ENCODE results near the gene CYFIP1.
"Not testable (repeated sequence)": the region's sequence is repeated elsewhere in the genome, so short reads cannot be mapped to it uniquely, and the experiment has no call there.

Gene CYFIP1

DNA sequence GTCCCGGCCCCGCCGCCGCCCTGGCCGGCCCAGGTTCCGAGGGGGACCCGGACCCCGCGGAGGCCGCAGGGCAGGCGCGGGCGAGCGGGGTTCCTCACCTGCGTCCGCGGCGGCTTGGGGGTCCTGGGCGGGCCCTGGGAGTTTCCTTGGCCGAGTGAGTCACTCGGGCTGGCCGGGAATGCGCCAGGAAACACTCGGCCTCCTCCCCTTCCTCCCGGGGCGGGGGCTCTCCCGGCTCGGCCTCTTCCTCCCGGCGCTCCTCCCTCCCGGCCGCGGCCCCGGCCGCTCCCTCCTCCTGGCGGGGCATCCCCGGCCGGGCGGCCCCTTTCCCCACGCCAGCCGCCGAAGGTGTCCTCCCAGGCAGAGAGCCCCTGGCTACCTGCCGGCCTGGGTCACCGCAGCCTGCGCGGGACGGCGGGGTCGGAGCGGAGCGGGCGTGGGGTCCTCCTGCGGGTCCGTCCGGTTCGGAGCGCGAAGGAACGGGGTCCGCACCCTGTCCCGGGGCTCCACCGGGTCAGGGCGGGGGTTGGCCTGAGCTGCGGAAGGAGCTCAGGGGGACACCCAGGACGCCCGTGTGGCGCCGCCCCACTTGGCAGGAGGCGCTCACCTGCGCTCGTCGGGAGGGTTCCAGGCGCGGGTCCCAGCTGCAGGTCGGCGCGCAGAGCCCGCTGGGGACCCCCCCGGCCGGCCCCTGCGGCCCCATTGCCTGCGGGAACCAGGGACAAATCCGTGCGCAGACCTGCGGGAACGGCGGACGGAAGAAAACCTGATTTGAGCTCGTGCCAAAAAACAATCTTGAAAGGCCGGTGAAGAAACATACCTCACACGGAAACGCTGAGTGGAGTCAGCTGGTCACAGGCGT, at the start of gene CYFIP1:
Gene CYFIP1, minus strand, starts transcription at position 180 of the 862 bp plus-strand sequence. CDS start 33,083 bp downstream, outside the sequence.
- peak; percentile 41 to 78 (median 70) for DNase-seq

DNA sequence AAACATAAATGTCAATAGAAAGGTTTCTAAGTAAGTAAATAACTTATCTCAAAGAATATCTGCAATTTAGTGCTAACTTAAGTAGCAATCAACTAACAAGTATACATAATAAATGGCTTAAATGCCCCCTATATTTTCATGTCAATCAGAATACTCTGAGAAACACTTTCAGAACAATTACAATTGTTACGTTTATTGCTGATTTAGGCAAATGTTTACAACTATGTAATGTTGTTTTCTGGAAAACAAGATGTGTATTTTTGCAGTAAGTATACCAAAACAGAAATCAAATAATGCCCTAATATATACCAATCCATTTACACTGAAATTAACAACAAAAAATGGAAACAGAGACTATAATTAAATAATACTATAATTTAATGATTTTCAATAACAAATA, 46.0 kb upstream of the CYFIP1 start:
- DNase-seq = no peak

DNA sequence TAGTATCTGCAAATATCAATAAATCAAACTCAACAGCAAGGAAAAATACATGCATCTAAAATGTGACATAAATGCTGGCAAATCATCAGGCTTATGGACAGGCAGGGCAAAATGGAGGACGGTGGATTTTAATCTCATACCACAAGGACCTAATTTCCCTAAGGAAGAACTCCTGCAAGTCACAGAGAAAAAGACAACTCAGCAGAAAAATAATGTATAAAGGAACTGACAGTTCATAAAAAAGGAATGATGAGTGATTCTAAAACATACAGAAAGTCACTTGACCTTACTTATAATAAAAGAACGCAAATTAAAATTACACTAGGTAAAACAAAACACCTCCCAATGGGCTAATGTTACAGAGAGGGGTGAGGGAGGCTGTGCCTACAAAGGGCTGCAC, 42.0 kb upstream of the CYFIP1 start:
- DNase-seq = no peak

DNA sequence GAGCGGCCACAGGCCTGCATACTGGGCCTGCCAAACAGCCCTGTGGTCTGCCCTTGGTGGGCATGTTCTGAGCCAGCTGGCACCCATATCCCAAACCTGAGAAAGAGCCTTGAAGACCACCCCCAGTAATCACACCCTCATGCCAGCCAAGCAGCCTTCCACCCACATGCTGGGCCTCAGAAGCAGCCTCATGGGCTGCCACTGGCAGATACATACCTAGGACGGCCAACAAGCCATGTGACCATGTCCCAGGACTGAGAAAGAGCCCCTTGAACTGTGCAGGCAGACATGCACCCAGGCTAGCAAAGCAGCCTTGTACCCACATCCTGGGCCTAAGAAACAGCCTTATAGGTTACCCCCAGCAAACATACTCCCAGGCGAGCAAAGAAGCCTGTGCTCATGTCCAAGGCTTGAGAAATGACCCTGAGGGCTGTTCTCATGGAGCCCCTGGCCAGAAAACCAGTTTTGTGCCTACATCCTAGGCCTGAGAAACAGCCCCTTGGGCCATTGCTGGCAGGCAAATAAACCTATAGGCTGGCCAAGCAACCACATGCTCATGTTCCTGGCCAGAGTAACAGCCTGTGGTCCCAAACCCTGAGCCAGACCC, 34.3 kb upstream of the CYFIP1 start:
- no peak for DNase-seq

DNA sequence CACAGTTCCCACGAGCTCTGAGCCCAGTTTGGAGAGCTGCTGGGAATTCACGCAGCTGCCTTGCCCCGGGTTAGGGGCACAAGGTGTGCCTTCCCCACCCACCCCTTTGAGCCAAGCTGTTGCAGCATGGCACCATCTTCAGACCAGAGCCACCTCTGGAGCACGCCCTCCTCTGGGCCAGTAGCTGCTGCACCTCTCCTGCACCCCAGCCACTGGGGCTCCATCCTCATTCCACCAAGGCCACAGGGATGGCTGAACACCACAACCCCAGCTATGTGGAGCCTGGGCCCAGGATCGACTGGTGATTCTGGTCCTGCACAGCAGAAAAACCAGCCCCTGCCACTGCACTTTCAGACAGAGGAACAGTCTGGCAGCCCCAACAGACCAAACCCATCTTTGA, 33.5 kb upstream of the CYFIP1 start:
- no peak for DNase-seq

DNA sequence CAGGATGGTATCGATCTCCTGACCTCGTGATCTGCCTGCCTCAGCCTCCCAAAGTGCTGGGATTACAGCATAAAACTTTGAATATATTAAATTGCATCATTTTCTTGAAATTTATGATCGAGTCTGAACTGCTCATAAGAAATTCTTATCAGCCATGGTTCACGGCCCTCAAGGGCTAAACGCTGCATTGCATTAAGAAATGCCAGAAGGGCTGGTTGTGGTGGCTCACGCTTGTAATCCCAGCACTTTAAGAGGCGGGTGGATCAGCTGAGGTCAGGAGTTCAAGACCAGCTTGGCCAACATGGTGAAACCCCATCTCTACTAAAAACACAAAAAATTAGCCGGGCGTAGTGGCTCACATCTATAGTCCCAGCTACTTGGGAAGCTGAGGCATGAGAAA, 32.4 kb upstream of the CYFIP1 start:
- not testable (repeated sequence) for DNase-seq

DNA sequence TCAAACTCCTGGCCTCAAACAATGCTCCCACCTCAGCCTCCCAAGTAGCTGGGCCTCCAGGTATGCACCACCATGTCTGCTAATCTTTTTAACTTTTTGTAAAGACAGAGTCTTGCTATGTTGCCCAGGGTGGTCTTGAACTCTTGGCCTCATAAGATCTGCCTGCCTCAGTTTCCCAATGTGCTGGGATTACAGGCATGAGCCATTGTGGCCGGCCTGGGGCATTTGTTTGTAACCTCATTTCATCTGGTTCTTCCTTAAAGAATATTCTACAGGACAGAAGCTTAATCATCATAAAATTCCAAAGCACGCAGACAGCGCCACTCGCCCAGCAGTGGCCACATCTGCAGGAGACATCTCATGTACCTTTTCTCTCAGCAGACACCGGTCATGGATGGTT, 23.6 kb upstream of the CYFIP1 start:
- DNase-seq = no peak

DNA sequence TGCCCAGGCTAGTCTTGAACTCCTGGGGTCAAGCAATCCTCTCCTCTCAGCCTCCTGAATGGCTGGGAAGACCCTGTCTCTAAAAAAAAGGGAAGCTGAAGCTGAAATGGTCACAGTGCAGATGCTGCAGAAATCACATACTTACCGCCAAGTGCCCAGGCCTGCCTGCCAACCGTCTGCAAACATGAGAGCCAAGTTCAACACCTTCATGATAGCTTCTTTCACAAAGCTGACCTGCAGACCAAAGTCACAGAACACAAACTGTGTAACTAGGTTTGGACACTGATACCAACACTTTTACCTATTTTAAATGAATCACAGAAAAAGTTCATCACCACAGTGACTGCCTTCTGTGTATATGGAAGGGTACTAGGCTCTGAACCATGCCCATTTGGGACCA, 22.8 kb upstream of the CYFIP1 start:
- no peak for DNase-seq

DNA sequence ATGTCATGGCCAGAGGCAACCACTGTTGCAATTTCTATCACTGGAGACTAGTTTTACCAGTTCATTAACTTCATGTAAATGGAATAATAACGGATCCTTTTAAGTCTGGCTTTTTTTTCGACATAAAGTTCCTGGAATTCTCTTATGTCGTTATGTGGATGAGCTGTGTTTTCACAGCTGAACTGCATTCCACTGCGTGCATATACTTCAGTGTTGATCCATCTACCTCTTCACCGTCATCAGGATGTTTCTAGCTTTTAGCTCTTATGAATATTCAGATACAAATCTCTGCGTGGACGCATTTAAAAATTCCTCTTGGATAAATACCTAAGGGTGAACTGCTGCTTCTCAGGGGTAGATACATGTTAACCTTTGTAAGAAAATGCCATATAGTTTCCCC, 15.6 kb upstream of the CYFIP1 start:
- no peak for DNase-seq

DNA sequence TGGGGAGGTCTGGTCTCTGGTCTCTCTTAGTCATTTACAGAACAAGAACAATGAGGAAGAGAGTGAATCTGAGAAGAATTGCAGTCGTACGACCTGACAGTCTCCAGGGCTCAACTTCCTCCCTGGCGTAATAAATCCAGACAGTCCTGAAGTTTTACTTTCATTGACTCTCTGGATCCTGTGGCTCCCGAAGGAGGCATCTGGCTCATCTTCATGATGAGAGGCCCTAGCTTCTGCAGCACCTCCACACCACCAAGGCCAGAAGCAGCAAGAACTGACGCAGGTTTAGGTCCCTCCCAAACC, 11.8 kb upstream of the CYFIP1 start:
- no peak for DNase-seq

DNA sequence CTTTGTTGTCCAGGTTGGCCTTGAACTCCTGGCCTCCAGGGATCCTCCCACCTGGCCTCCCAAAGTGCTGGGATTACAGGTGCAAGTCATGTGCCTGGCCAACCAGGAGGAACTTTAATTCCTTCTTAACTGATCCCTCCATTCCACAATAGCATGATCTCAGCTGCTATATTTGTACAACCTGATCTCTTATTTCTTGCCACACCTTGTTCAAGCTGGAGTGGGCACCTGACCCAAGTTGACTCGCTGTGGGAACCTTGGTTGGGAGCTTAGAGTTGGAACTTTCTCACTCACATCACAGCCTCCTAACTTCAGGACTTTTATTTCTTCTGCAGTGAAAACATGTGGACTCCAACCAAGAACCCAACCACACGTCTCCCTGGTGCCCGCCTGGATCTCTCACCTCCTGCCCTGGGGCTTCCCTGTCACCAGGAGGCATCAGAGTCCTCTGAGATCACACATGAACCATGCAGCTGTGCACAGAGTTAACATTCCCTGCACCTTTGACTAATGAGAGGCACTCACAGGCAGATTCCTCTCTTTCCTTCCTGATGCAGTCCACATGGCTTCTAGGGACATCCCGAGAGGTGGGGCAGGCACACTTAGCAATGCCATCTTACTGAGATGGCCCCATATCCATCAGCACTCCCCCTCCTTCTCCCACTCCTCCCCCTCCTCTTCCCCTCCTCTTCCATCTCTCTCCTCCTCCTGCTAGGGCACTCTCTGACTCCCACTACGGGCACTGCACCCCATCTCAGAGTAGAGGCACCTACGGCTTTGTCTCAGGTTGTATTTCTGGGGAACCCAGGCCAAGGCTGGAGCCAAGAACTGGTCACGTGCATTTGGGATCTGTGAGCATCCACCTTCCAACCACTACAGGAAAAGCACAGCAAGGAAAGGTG, 9.7 kb upstream of the CYFIP1 start:
- DNase-seq = peak in 1 of 3 experiments; percentile 8

DNA sequence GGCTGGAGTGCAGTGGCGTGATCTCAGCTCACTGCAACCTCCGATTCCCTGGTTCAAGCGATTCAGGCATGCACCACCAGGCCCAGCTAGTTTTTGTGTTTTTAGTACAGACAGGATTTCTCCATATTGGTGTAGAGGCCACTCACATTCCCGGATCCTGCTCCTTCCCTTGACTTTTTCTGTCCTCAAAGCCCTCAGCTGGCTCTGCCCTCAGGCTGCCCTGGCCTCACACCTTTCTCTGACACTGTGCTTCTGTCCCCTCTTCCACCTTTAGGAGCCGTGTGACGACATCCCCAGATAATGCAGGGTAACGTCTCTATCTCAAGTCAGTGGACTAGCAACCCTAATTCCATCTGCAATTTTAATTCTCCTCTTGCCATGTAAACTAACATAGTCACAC, 8.6 kb upstream of the CYFIP1 start:
- DNase-seq = no peak

DNA sequence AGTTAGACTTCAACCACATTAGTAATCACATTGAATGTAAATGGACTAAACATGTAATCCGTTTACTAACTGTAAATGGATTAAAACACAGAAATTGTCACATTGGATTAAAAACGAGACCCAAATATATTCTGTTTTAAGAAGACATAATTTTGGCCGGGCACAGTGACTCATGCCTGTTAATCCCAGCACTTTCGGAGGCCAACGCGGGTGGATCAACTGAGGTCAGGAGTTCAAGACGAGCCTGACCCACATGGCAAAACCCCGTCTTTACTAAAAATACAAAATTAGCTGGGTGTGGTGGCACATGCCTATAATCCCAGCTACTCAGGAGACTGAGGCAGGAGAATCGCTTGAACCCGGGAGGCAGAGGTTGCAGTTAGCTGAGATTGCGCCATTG, 1.8 kb upstream of the CYFIP1 start:
- DNase-seq = not testable (repeated sequence)

DNA sequence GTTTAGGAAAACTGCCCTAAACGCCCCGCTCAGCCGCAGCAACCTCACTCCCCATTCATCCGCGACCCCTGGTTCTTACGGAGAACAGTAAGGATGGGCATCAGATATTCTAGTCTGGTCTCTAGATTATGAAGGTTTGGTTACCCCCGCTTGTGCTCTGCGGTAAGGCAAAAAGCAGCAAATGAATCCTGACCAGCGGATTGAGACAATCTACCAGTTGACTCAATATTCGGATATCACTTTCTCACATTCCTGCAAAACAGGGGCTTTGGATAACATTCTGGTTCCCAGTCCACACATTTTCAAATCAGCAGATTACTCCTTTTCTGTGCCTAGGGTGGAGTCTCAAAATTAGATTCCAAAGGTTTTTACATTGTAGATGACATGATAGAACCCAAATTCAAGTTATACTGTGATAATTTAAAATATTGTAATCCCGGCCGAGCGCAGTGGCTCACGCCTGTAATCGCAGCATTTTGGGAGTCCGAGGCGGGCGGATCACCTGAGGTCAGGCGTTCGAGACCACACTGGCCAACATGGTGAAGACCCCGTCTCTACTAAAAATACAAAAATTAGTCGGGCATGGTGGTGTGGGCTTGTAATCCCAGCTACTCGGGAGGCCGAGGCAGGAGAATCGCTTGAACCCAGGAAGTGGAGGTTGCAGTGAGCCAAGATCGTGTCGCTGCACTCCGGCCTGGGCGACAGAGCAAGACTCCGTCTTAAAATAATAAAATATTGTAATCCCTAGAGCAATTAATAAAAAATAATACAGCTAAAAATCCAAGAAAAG, 1.1 kb upstream of the CYFIP1 start:
- DNase-seq = no peak

DNA sequence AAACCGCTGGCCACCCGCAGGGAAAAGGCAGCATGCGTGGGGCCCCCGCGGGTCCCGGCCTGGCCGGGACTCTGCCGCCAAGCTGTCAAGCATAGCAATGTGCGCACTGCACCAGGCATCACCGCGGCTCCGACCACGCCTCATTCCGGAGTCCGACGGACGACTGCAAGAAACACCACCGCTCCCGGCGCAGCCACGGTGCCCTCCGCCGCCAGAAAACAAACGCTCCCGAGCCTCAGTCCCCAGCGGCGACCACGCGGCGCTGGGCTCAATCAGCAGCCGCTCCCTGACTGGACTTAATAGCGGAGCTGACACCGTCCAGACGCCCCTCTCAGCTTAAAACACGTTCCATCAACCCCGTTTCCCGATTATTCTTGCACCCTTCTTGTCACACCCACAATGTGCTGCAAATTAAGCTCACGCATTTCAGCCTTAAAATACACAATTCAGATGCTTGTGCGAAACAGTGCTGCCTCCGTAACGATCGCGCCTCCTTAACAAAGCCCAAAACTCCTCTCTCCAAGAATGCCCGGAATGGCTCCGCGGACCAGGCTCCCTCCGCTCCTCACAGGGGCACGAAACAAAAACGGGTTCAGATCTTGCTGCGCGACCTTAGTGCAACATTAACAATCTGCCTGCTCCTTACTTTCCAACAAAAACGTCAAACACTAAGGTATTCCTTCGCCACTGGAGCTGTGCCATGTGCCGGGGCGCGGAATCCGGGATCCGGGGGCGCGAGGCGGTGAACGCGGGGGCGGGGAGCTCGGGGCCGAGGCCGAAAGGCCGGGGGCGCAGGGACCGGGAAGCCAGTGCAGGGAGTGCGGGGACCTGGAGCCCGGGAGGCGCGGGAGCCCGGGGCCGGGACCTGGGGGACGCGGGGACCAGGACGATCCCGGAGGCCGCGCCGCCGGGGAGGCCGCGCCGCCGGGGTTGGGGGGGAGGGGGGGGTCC, 655 bp downstream of the CYFIP1 start:
- DNase-seq = peak; percentile 19 to 84 (median 83)

DNA sequence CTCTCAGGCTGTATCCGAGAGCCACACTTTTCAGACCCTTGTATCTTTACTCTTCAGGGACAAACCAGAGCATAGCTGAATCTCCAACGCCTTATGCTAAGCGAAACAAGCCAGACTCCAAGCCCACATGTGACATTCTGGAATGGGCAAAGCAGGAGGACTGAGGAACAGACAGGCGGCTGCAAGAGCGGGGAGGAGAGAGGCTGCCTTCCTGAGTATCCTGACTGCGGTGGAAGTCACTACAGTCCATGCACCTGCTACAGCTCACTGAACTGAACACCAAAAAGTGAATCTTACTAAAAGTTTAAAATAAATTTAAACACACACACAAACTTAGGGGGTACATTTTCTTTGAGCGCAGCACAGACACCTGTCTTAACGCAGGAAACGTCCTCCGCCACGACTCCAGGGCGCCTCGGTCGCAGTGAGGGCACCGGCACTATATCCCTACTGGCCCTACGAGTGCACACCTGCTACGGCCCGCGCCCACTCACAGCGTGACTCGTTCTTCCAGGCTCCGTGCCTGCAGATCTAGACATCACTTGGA, 1.4 kb downstream of the CYFIP1 start:
- peak in 2 of 3 experiments; percentile 83 to 84 for DNase-seq

DNA sequence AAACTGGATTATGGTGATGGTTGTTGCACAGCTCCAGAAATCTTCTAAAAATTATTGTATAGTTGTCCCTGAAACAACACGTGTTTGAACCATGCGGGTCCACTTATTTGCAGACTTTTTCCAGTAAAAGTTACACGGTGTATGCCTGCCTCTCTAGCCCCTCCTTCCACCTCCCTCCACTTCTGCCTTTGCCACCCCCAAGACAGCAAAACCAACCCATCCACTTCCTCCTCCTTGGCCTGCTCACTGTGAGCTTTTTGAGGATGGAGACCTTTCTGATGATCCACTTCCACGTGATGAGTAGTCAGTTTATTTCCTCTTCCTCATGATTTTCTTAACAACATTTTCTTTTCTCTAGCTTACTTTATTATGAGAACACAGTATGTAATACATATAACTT, 5.4 kb downstream of the CYFIP1 start:
- DNase-seq = no peak

DNA sequence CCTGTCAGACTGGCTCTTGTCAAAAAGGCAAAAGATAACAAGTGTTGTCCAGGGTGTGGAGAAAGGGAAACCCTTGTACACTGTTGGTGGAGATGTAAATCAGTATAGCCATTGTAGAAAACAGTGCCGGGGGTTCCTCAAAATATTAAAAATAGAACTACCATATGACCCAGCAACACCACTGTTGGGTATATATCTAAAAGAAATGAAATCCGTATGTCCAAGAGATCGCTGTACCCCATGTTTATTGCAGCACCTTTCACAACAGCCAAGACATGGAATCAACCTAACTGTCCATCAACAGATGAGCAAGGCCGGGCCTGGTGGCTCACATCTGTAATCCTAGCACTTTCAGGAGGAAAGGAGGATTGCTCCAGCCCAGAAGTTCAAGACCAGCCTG, 6.2 kb downstream of the CYFIP1 start:
- DNase-seq = no peak

DNA sequence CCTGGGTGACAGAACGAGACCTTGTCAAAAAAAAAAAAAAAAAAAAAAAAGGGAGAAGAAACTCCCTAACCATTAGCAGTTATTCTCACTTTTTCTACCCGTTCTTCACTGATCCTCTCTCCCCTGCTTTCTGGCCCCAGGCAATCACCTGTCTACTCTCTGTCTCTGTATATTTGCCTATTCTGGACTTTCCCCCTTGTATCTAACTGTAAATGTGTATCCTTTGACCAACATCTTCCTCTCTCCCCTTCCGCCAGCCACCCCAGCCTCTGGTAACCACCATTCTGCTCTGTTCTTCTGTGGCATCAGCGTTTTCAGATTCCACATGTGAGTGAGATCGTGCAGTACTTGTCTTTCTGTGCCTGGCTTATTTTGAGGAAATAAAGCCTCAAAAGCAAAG, 6.9 kb downstream of the CYFIP1 start:
- DNase-seq = no peak

DNA sequence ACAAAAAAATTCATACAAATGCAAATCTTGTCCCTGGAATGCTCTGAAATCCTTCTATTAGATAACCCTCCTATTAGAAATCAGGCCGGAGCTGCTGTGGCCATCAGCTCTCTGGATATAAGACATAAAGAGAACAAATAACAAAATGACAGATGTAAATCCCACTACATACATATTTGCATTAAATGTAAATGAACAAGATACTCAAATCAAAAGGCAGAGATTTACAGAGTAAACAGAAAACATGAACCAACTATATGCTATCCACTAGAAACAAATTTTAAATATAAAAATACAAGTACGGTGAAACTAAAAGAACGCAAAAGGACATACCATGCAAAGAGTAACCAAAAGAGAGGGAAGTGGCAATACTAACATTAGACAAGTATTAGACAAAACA, 10.7 kb downstream of the CYFIP1 start:
- no peak for DNase-seq

DNA sequence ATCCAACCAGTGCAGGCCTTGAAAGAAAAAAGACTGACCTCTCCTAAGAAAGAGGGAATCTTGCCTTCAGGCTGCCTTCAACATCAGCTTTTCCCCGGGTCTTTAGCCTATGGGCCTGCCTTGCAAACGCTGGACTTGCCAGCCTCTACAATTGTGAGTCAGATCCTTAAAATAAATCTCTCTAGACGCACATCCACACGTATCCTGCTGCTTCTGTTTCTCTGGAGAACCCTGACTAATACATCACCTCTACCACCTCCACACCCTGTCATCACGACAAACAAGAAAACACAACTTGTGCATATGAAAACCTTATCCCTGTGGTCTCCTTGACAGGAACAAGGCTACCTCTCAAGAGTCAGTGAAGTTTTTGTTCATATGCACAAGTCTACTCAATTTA, 11.8 kb downstream of the CYFIP1 start:
- DNase-seq = no peak

Data from NCI-H1417 (cell line).